NCI-H748 (cell line): ENCODE data around the gene TULP4.

Source experiments
- DNase-seq: peaks from one replicate; lab custom pipeline; 2025; ENCODE audit not compliant: unreplicated experiment; lab: John Stamatoyannopoulos, UW

TULP4 gene

DNA sequence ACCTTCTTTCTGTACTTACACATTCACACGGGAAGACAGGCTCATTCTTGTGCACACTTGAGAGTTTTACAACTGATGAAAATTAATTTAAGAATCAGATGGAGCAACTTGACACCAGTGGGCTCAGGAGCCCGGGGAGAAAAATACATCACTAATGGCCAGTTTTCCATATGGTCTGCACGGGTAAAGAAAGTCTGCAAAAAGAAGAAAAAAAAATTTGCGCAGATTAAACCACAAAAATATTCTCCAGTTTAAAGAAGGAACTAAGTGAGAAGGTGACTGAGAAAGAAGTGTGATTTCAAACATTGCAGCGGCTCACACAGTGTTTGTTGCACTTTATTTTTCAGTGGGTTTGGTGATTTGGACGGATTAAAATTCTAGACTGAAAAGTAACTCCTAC, at the start of gene TULP4:
Gene TULP4 (plus strand): TSS at position 301 of the 400 bp plus-strand sequence. CDS start 1,552 bp downstream, outside the sequence.
- no peak for DNase-seq

GRCh38 chr6:158262755-158263154, 49.5 kb upstream of the TULP4 start:
- DNase-seq = no peak

DNA sequence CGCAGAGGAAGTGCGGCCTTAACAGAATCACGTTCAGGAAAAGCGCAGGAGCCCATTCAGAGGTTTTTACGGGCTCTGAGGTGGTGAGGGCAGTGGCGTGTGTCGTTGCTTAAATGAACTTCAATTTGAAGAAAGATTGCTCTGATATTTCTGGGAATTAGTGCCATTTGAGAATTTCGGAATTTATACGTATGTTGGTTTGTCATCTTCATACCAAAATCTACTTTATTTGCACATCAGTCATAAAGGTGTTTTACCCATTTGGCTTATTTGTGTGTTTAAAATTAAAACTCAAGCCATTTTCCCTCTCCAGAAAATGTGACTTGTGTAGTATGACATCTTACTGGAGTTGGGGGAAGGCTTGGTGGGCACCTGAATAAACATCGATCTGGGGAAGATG, 48.1 kb upstream of the TULP4 start:
- no peak for DNase-seq

DNA sequence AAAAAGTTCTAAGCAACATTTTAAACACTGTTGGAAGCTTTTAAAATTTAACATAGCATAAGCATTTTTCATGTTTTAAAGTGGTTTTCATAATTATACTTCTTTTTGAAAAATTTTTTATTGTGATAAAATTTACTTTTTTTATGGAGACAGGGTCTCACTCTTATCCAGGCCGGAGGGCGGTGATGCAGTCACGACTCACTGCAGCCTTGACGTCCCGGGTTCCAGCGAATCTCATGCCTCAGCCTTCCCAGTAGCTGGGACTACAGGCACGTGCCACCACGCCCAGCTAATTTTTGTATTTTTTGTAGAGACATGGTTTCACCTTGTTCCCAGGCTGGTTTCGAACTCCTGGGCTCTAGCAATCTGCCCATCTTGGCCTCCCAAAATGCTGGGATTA, 46.1 kb upstream of the TULP4 start:
- DNase-seq = no peak

DNA sequence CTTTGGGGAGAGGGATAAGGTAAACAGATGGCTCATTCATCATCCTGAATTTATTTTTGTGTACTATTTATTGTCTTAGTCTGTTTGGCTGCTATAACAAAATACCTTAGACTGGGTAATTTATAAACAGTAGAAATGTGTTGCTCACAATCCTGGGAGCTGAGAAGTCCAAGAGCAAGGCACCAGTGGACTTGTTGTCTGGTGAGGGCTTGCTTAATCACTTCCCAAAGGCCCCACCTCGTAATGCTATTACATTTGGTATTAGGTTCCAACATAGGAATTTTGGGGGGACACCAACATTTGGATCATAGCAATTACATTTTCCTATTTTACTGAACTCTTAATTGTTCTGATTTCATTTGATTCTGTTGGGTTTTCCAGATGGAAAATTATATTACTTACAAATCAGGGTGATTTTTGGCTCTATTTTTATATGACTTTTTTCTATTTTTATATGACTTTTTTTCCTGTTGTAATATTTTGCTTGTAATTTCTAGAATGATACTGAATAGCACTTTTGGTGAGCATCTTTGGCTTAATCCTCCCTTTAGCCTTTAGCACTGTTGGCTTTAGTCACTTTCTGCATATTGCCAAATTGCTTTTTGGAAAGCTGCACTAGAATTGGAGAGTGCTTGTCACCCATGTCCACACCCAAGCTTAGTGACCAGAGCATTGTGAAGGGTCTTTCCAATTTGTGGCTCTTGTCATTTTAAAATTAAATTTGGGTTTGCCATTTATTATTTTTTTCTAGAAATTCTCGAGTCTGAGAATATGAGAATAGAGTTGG, 43.7 kb upstream of the TULP4 start:
- DNase-seq = no peak

GRCh38 chr6:158269657-158270056, 42.6 kb upstream of the TULP4 start:
- DNase-seq = no peak

GRCh38 chr6:158270389-158271127, 41.7 kb upstream of the TULP4 start:
- DNase-seq = no peak

GRCh38 chr6:158272324-158272723, 39.9 kb upstream of the TULP4 start:
- DNase-seq = no peak

- no peak for DNase-seq
Observed at GRCh38 chr6:158278004-158278403, 34.3 kb upstream of the TULP4 start.

- DNase-seq = no peak
Observed at GRCh38 chr6:158279615-158280014, 32.6 kb upstream of the TULP4 start.

GRCh38 chr6:158283304-158283980, 28.8 kb upstream of the TULP4 start:
- no peak for DNase-seq

GRCh38 chr6:158284007-158284875, 28.0 kb upstream of the TULP4 start:
- no peak for DNase-seq

- DNase-seq = no peak
Observed at GRCh38 chr6:158284876-158285655, 27.2 kb upstream of the TULP4 start.

- DNase-seq = no peak
Observed at GRCh38 chr6:158285656-158286021, 26.6 kb upstream of the TULP4 start.

GRCh38 chr6:158286413-158286812, 25.9 kb upstream of the TULP4 start:
- no peak for DNase-seq

DNA sequence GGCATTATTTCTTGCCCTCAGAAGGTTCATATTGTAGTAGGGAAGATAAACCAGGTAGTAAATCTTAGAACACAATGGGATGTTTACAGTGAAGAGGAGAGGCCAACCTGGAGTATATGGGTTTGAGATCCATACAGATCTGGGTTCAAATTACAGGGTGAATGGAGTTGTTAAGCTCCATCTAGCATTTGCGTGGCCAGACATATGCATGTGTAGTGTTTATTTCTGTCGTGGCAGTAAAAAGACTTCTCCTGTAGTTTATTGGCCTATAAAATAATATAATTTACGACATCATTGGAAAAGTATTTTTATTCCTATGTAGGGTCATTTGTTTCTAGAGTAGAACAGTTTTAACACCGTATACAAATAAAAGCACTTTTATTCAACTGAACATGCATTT, 25.2 kb upstream of the TULP4 start:
- no peak for DNase-seq

- DNase-seq = no peak
Observed at GRCh38 chr6:158290040-158290439, 22.2 kb upstream of the TULP4 start.

- DNase-seq = no peak
Observed at GRCh38 chr6:158290659-158291058, 21.6 kb upstream of the TULP4 start.

GRCh38 chr6:158292016-158292415, 20.2 kb upstream of the TULP4 start:
- no peak for DNase-seq

- DNase-seq = no peak
Observed at GRCh38 chr6:158293122-158293521, 19.1 kb upstream of the TULP4 start.
